GM04504 (cell line): ENCODE measurements around the gene RSAD1.

Experiments used
- DNase-seq: peaks from one replicate; pipeline ENCODE4 v3.0.0-alpha.2; 2012; ENCODE audit warnings: low read depth

Gene RSAD1

DNA sequence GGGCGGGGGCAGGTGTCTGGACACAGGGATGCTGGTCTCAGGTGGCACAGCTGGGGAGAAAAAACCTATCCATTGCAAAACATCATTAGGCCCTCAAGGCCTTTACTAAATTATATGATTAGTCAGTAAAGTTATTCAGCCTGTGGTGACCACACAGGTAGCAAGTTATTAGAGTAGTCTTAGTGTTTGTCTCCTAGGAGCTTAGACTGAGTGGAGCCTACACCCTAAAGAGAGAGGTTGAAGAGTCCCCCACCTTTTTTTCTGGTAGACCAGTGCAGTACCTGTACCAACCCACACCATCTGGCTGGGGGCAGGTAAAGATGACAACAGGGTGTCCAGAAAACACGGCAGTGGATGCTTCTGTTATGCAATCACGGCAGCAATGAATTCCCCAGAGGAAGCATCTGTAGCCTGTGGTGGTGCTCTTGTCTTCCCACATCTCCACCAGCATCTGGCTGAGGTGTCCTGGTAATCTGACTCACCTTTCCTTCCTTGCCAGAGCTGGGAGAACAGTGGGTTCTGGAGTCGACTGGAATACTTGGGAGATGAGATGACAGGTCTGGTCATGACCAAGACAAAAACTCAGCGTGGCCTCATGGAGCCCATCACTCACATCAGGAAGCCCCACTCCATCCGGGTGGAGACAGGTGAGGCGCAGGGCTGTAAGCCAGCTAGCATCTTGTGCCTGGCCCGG, 40.6 kb downstream of the RSAD1 start:
- no peak for DNase-seq

DNA sequence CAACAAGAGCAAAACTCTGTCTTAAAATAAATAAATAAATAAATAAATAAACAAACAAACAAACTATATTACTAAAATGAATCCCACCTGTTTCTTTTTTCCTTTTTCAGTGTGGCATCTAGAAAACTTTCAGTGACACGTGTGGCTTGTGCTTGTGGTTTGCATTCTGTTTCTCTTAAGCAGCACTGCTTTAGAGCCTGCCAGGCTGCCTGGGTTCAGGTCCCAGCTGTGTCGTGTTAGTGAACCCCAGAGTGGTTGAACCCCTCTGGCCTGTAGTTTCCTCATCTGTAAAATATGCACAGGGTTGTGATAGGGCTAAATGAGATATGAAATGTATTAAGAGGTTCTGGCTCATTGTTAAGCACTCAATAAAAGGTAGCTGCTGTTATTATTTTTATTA, 41.8 kb downstream of the RSAD1 start:
- no peak for DNase-seq

DNA sequence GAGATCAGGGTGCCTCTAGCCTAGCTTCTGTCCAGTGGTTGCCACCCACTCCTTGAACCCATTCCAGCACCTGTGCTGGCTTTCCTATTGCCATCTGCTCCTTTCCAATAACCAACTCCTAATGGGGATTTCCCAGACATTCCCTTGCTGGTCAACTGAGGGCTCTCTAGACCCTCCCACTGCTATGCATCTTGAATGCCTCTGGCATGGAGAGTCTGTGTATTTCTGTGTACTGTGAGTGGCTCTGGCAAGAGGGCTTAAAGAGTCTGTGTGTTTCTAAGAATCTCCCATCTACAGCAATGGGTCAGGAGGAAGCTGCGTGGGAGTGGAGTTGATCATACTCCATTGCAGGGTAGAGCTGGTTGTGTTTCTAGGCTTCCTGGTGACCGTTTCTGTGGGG, 42.9 kb downstream of the RSAD1 start:
- DNase-seq = no peak

DNA sequence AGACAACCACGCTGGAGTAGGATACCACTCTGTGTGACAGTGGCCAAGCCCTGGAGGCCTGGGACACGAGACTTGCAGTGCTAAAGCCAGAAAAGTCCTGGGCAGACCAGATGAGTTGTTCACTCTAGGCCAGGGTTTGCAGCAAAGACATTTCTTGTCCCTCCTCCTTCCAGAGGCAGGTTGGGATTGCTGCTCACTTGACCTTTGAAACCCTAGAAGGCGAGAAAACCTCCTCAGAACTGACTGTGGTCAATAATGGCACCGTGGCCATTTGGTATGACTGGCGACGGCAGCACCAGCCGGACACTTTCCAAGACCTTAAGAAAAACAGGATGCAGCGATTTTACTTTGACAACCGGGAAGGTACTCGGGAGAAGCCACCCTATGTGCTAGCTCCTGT, 44.1 kb downstream of the RSAD1 start:
- no peak for DNase-seq

DNA sequence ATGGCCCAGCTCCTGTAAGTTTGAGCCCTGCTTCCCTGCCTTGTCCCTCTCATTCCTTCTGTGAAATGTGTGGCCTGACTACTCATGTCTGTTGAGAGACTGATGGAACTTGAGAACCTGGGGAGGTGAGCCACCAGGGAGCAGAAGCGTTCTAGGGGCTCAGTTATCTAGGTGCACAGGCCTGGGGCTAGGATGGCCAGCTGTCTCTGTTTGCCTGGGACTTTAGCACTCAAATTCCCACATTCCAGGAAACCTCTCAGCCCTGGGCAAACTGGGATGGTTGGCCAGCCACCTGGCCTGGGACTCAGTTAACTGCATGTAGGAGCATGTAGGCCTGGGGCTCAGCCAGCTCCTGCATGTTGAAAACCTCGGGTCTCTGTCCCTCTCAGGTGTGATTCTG, 44.5 kb downstream of the RSAD1 start:
- DNase-seq = no peak

DNA sequence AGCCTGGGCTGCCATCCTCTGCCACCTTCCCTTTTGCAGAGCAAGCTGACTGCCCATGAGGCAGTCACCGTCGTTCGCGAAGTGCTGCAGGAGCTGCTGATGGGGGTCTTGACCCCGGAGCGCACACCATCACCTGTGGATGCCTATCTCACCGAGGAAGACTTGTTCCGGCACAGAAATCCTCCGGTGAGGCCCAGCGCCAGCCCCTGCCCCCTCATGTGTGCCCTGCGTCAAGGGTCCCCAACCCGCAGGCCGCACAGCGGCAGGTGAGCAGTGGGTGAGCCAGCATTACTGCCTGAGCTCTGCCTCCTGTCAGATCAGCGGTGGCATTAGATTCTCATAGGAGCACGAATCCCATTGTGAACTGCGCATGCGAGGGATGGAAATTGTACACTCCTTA, 46.2 kb downstream of the RSAD1 start:
- DNase-seq = no peak

DNA sequence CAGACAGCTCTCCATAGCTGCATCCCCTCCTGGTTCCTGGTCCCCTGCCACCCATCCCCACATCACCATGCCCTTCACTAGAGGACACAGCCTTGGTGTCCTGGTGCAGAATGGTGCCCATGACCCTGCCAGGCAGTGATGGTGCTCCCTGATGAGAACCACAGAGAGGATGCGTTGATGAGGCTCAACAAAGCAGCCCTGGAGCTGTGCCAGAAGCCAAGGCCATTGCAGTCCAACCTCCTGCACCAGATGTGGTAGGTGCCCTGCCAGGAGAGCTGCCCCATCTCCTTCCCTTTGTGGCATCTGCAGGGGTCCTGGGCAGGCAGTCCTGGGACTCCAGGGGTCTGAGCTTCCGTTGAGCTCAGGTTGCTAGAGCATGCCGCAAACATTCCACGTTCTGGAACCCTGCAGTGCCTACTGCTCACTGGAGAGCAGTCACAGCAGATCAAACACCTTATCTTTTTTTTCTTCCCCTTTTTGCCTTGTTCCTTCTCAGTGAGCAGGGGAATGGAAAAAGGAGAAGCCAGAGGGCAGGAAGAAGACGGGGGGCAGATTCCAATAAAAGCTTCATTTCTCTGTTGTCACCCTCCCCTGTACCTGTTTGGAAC, 48.6 kb downstream of the RSAD1 start:
- no peak for DNase-seq

DNA sequence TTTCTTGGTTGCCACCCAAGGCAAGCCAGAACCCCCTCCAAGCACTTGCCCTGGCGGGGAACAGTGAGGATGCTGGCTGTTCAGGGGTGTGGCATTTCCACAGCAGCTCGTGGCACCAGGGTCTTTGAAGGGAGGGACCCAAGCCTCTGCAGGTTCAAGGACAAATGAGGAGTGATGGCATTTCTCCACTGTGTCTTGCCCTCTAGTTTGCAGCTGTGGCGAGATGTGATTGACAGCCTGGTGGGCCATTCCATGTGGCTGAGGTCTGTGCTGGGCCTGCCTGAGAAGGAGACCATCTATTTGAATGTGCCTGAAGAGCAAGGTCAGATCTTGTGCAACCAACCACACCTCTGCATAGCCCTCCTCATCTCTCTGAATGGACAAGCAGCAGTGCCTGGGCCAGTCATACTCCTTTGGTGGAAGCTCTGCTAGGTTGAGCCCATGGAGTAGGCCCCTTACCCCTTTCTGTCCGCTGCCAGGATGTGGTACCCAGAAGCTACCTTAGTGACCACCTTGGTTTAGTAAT, 49.4 kb downstream of the RSAD1 start:
- no peak for DNase-seq

DNA sequence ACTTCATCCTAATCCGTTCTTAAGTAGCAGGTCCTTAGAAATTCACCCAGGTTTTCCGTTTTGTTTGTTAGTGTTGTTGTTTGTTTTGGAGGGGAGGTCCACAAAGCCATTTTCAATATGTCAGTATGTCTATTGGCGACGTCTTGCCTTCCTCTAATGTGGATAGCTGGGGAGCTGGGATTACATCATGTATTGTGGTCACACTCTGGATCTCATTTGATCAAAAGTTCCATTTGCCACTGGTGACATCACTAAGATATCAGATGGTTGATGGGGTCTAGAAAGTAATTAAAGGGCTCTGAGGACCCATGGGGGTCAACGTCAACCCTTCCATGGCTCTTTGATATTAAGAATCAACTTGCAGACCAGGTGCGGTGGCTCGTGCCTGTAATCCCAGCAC, 51.2 kb downstream of the RSAD1 start:
- no peak for DNase-seq

DNA sequence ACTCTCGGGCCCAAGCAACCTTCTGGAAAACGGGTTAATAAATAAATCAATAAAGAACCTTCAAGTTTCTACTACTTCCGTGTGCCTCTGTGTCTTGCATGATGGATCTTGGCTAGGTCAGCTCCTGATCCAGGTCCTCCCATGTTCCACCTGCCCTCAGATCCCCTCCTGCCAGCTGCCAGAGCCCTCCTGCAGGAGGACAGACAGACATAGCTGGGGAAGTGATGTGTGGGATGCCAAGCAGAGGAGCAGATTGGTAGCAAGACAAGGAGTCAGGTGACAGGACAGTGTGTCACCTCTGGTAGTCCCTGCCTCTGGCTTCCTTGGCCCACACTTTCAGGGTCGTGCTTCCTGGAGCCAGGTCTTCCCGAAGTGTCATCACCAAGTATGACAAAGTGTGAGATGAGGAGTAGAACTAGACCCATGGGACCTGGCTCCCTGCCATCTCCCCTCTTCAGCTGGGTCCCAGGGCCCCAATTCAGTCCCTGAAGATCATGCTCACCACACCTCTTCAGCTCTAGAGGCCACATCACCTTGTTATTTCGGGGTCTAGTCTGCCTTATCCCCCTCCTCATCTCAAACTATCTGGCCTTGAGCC, 52.9 kb downstream of the RSAD1 start:
- no peak for DNase-seq

DNA sequence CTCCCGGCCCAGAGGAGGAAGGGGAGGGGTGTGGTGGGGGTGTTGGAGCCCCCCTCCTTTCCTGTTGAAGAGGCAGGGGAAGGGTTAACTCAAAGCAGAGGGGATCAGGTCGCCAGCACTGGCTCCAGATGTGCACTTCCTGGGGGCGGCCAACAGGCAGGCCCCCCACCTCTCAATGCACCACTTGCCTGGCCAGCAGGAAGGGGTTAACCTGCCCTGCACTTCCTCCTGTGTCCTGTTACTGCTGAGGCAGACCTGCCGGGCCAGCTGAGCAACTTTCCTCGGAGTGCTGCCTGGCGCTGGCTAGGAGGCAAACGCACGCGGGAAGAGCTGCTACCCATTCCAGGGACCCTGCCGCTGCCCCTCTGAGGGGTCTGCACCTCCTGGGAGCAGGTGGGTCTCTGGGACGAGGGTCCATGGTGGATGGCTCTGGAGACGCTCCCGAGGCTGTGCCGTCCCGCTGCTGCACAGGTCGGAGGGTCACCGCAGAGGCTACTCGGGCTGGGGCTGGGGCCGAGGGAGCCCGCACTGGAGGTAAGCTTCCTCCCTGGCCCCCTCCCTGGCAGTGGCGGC, 53.9 kb downstream of the RSAD1 start, which contains the start of gene EPN3:
Gene EPN3 (plus strand): TSS at position 284 of the 573 bp plus-strand sequence. CDS start 3,822 bp downstream, outside the sequence.
- DNase-seq = no peak

DNA sequence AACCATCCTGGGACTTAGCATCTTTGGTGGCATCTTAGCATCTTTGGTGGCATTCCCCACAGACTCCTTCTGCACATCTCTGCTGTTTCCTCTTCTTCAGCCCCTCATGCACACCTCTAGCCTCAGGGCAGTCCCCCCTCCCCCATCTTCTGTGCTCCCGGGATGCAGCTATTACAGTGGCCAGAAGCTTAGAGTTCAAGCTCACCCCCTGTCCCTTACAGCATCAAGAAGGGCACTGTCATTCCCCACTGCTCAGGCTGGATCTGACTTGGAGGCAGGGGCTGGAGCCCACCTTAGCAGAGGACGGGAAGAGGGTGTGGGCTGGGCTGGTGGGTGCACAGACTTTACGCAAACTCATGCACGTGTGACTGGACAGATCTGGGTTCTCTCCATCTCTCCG, 54.5 kb downstream of the RSAD1 start:
- no peak for DNase-seq

DNA sequence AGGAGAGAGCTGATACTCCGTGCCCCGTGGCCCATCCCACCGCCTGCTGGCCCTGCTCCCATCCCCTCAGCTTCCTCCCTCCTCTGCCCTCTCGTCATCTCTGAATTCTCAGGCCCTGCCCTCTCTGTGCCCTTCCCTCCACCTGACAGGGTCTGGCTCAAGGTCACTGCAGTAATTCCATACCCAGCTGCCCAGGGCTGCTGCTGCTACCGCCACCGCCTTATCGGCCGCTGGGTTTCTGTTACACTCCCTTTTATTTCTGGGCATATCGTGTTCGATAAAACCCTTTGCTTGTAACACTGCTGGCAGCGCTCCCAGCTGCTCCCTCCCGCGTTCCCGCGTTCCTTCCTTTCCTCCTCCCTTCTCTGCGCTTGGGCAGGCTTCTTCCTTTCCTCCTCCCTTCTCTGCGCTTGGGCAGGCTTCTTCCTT, 55.1 kb downstream of the RSAD1 start:
- no peak for DNase-seq

DNA sequence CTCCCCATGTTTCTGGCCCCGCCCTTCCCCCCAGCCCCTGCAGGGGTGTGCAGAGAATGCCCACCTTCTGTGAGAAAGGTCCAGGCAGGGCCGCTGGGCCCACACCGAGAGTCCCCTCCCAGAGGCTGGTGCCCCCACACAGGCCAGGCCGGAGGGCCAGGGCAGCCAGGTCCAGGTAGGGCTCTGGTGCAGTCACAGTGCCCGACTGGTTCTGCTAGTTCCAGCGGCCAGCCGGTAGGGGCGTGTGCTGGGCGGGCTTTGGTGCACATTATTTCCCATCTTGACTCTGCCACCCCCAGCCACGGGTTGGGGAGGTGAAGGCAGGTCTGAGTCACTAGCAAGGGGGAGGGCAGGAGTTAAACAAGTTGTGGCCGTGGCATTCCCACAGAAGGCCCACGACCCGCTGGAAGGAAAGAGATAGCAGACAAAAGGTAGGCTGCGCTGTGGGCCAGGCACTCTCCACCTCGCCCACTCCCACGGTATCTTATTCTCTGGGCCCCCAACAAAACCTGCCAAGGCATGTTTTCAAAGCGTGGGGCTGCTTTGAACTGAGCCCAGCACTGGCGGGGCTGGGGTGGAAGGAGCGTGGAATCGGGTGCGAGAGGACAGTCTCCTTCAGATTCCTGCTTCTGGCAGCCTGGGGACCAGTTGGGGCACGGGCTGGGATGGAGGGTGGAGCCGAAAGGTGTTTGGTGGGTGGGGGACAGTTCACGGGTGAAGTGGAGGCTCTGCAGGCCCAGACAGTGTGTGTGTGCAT, 55.7 kb downstream of the RSAD1 start:
- no peak for DNase-seq

DNA sequence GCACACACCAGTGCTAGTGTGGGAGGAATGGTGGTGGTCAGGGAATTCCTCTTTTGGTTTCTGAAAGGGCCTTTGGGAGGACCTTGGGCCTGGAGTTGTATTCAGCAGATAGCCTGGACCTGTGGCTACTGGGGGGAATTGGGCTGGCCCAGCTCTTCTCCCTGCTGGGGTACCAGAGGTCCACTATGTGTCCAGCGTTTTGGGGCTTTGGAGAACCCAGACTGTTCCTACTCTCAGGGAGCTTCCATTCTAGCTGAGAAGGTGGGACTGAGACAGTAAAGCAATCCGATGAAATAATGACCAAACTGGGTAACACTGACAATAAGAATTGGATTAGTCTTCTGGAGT, 56.3 kb downstream of the RSAD1 start:
- no peak for DNase-seq

DNA sequence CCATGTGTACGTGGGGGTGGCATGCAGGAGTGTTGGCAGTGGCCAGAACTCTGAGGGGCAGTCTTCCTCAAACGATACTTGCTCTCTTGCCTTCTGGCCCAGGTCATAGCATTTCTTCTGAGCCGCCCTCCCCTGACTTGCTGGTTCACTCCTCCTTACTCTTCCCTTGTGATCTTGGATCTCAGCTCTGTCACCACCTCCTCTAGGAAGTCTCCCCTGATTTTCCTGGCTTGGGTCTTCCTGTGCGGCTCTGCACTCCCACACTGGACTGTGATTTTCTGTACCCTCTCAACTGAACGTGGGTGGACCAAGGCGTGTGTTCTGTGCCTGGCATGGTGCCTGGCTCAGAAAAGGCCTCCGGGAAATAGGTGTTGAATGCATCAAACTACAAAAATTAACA, 56.7 kb downstream of the RSAD1 start:
- no peak for DNase-seq
